ENCODE measurements around the gene CHST1.

CHST1 gene

GRCh38 chr11:45603946-45604682, 61.3 kb downstream of the CHST1 start:
- no peak for DNase-seq

GRCh38 chr11:45599161-45599943, 66.1 kb downstream of the CHST1 start:
- no peak for DNase-seq

Measured in fibroblast of skin of scalp (primary cell).